HG03039 (cell line): ENCODE results near the gene FOXE3.

ENCODE experiments used
- ATAC-seq: cut with Tn5 transposase; IDR thresholded peaks from one replicate; pipeline ENCODE4 v1.9.1; 2021; ENCODE audit warnings: mild to moderate bottlenecking, moderate library complexity; ENCODE audit not compliant: unreplicated experiment

Gene FOXE3

GRCh38 chr1:47403321-47403910 is 12.7 kb upstream of the FOXE3 start:
- ATAC-seq = no peak

- ATAC-seq = no peak
Observed at GRCh38 chr1:47405697-47406096, 10.4 kb upstream of the FOXE3 start.

GRCh38 chr1:47406966-47407365 is 9.1 kb upstream of the FOXE3 start:
- no peak for ATAC-seq

- ATAC-seq = no peak
Observed at GRCh38 chr1:47407481-47407880, 8.6 kb upstream of the FOXE3 start.

- ATAC-seq = no peak
Observed at GRCh38 chr1:47409311-47410067, 6.6 kb upstream of the FOXE3 start.

DNA sequence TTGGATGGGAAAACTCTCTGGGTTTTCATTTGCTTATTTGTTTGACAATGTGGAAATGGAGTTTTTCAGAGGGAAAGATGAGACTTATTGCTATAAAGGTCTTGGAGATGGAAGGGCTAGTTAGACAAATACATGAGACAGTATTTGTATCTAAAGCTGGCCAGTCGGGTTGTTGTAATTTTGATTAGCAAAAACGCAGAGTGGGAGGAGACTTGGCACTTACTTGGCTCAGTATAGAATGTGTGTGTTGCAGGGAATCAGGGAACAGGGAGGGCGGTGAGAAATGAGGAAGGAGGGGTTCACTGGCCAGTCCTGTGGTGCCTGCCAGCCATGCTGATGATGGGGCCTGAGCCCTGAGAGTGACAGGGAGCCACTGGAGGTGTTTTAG is 6.0 kb upstream of the FOXE3 start:
- no peak for ATAC-seq

DNA sequence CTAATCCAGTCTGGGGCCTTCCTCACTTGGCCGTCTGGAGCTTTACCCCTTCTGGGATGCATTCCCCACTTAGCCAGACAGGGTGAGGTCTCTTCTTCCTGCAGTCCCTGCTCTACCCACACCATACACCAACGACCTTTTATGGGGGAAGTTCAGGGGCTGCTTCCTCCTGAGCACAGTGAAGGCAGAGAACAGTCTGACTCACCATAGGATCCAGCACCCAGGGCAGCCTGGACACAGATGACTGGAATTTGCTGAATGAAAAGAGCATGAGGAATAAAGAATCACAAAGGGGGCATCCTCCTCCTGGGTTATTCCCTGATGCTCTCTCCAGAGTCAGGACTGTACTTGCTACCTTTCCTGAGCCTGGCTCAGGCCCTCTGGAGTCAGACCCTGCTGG is 4.6 kb upstream of the FOXE3 start:
- ATAC-seq = no peak

GRCh38 chr1:47412437-47412836 is 3.6 kb upstream of the FOXE3 start:
- no peak for ATAC-seq

GRCh38 chr1:47416319-47417169 is 459 bp downstream of the FOXE3 start:
- no peak for ATAC-seq

DNA sequence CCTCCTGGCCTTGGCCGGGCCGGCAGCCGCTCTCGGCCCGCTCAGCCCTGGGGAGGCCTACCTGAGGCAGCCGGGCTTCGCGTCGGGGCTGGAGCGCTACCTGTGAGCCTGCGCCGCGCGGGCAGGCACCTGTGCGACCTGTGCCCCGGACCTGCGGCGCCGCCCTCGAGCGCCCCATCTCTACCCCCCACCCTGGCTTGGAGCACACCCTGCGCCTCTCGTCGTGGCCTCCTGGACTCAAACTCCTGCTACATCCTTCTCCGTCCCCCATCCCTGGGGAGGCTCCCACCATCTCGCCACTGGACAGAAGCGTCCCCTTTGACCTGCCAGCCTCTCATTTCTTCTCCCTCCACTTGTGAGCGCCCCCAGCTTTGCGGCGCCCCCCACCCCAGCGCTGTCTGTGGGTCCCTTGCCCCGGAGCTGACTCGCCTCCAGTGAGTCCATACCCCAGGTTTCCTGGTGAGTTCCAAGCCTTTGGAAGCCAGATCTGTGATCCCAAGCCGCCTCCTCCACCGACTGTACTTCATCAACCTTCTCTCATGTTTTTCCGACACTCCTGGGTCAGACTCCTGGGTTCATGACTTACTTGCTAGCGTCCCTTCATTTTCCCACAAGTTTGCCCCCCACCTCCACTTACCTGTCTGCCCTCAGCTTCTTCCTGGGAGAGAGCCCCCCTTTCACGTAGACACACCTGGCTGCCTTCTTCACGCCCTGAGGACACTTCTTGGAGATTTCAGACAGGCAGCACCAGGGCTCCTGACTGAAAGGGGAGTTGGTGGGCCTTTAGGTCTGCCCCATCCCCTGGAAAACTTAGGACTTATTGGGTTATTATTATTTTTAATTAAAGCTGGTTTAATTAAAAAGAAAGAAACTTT is 1.3 kb downstream of the FOXE3 start:
- ATAC-seq = no peak

DNA sequence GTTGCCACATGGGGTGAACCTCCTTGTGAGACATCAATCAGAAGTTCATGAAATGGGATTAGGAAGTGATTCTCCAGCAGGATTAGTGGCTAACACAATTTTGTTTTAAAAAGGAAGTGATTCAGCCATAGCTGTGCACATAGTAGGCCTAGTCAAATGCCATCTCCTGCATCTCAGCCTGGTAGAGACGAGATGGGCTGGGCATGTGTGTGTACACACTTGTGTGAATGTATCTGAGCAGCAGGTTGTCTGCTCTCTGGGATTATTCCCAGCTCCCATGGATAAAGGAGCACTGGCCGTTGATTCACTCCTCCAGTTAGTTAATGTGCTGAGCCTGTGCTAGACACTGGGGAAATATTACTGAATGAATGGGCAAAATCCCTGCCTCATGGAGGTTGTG is 2.0 kb downstream of the FOXE3 start:
- no peak for ATAC-seq

GRCh38 chr1:47418681-47419325 is 2.7 kb downstream of the FOXE3 start:
- no peak for ATAC-seq

DNA sequence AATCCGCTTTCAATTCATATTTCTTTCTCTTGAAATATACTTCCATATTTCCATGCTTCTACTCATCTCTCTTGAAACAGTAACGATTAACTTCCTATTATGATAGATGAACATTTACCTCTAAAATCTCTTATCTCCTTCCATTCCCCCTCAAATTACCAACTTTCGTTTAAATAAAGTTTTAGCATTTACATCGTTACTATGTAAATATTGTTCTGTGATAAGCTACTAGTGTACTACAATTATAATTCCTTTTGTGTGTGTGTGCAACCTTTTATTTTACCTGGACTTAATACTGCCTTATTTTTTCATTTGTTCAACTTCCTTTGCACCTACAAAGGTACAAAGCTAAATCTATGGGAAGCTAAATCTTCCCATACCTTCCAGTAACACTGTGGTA is 4.5 kb downstream of the FOXE3 start:
- no peak for ATAC-seq

DNA sequence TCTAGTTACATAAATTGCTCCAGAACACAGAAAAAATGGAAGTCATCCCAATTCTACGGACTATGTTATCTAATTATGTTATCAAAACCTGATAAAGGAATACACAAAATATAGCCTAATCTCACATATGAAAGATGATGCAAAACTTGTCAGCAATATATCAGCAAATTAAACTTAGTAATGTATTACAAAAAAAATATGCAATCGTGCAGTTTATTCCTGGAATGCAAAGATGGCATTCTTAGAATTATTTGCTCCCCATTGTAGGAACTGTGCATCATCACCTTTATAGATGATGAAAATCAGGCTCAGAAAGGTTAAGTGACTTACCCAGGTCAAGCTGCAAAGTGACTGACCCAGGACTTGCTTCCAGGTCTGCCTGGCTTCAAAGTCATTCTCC is 7.8 kb downstream of the FOXE3 start:
- ATAC-seq = no peak

- no peak for ATAC-seq
Observed at GRCh38 chr1:47424336-47424982, 8.4 kb downstream of the FOXE3 start.

GRCh38 chr1:47431534-47431933 is 15.4 kb downstream of the FOXE3 start:
- ATAC-seq = no peak

GRCh38 chr1:47432071-47433036 is 16.3 kb downstream of the FOXE3 start:
- no peak for ATAC-seq

GRCh38 chr1:47433037-47433421 is 16.9 kb downstream of the FOXE3 start:
- no peak for ATAC-seq
